ENCODE measurements around the gene PACRG.
"Not testable (repeated sequence)": the region's sequence is repeated elsewhere in the genome, so short reads cannot be mapped to it uniquely, and the experiment has no call there.

PACRG gene

GRCh38 chr6:162957062-162957461, 229.3 kb downstream of the PACRG start:
- no peak for DNase-seq

GRCh38 chr6:162960679-162961457, 233.1 kb downstream of the PACRG start:
- no peak for DNase-seq

- no peak for DNase-seq
Measured at GRCh38 chr6:162962093-162962492, 234.3 kb downstream of the PACRG start.

GRCh38 chr6:162963861-162964260, 236.1 kb downstream of the PACRG start:
- DNase-seq = no peak

- no peak for DNase-seq
Measured at GRCh38 chr6:162964488-162965140, 236.8 kb downstream of the PACRG start.

- no peak for DNase-seq
Measured at GRCh38 chr6:162965366-162965765, 237.6 kb downstream of the PACRG start.

- DNase-seq = no peak
Measured at GRCh38 chr6:162970246-162970645, 242.5 kb downstream of the PACRG start.

- DNase-seq = no peak
Measured at GRCh38 chr6:162971356-162971755, 243.6 kb downstream of the PACRG start.

- DNase-seq = peak; percentile 76
Measured at GRCh38 chr6:162973151-162973872, 245.5 kb downstream of the PACRG start.

- peak; percentile 77 for DNase-seq
Measured at GRCh38 chr6:162973980-162974379, 246.2 kb downstream of the PACRG start.

GRCh38 chr6:162974685-162975084, 246.9 kb downstream of the PACRG start:
- DNase-seq = no peak

- no peak for DNase-seq
Measured at GRCh38 chr6:162976141-162976540, 248.4 kb downstream of the PACRG start.

- DNase-seq = not testable (repeated sequence)
Measured at GRCh38 chr6:162983234-162983633, 255.5 kb downstream of the PACRG start.

GRCh38 chr6:162998777-162999176, 271.0 kb downstream of the PACRG start:
- DNase-seq = no peak

- DNase-seq = no peak
Measured at GRCh38 chr6:162999575-163000285, 272.0 kb downstream of the PACRG start.

GRCh38 chr6:163001330-163001729, 273.6 kb downstream of the PACRG start:
- no peak for DNase-seq

- DNase-seq = no peak
Measured at GRCh38 chr6:163008186-163008585, 280.4 kb downstream of the PACRG start.

- no peak for DNase-seq
Measured at GRCh38 chr6:163008626-163009025, 280.9 kb downstream of the PACRG start.

GRCh38 chr6:163010145-163010544, 282.4 kb downstream of the PACRG start:
- DNase-seq = no peak

GRCh38 chr6:163014736-163015135, 287.0 kb downstream of the PACRG start:
- DNase-seq = no peak

GRCh38 chr6:163017801-163018200, 290.0 kb downstream of the PACRG start:
- no peak for DNase-seq

- DNase-seq = no peak
Measured at GRCh38 chr6:163019926-163020325, 292.2 kb downstream of the PACRG start.

GRCh38 chr6:163021054-163021453, 293.3 kb downstream of the PACRG start:
- DNase-seq = no peak
